HEK293 (cell line): Measurements from ENCODE around the gene PEG3.

Source experiments
- CTCF ChIA-PET: fragments of 350-600 bp; formaldehyde crosslinking; extraction: SDS; loops from one replicate; lab custom pipeline; 2021; ENCODE audit warnings: antibody characterized with exemption; lab: Yijun Ruan, JAX
- POLR2A ChIA-PET: fragments of 300-600 bp; formaldehyde crosslinking; extraction: SDS; loops from one replicate; lab custom pipeline; 2020; ENCODE audit warnings: antibody characterized with exemption, inconsistent platforms; lab: Yijun Ruan, JAX
- H3K27ac ChIP-seq: fragments of 200-500 bp; sonication (Bioruptor generic); 2 replicates; pipeline ENCODE4 v1.5.1; 2014; ENCODE audit warnings: low read depth, low read length, control low read depth, inconsistent platforms; ENCODE audit errors: extremely low read depth
- H3K36me3 ChIP-seq, 2 experiments: fragments of 200-500 bp in 1 of 2; sonication (Bioruptor generic) in 1 of 2; 1 replicate in 1 of 2; 2 replicates in 1 of 2; pipeline ENCODE4 v1.5.1; 2014 to 2017; ENCODE audit warnings: inconsistent platforms in 2 of 2, low read length in 2 of 2; ENCODE audit not compliant: control insufficient read depth in 2 of 2, insufficient read depth in 1 of 2
- H3K4me1 ChIP-seq: fragments of 200-500 bp; sonication (Bioruptor generic); 2 replicates; pipeline ENCODE4 v1.5.1; 2014; ENCODE audit warnings: mild to moderate bottlenecking, low read length, inconsistent platforms; ENCODE audit not compliant: control insufficient read depth, insufficient read depth
- H3K4me3 ChIP-seq: 2 replicates; pipeline ENCODE4 v1.5.1; 2011; ENCODE audit warnings: low read depth, mild to moderate bottlenecking, control low read depth, low read length, moderate library complexity
- H3K9me3 ChIP-seq: fragments of 200-500 bp; sonication (Bioruptor generic); 2 replicates; pipeline ENCODE4 v1.5.1; 2014; ENCODE audit warnings: low read depth, low read length, inconsistent platforms; ENCODE audit not compliant: control insufficient read depth, insufficient read depth
- EGR2 ChIP-seq: fragments of 450-650 bp; formaldehyde crosslinking; IDR thresholded peaks from 2 replicates; pipeline ENCODE4 v1.5.1; 2016; ENCODE audit warnings: low read depth, missing biosample characterization, missing genetic modification characterization
- HOXC10 ChIP-seq: sonication (generic); formaldehyde crosslinking; IDR thresholded peaks from 2 replicates; pipeline ENCODE4 v1.8.1; 2023; ENCODE audit warnings: mild to moderate bottlenecking, missing genetic modification reagents
- IKZF3 ChIP-seq: fragments of 450-650 bp; IDR thresholded peaks from 2 replicates; pipeline ENCODE4 v1.5.0; 2018; ENCODE audit warnings: missing biosample characterization, mild to moderate bottlenecking, missing genetic modification characterization, moderate library complexity
- KLF16 ChIP-seq: fragments of 450-650 bp; formaldehyde crosslinking; IDR thresholded peaks from 2 replicates; pipeline ENCODE4 v1.5.1; 2017; ENCODE audit warnings: missing biosample characterization, missing genetic modification characterization
- KLF7 ChIP-seq: fragments of 450-650 bp; formaldehyde crosslinking; IDR thresholded peaks from 2 replicates; pipeline ENCODE4 v1.5.1; 2016; ENCODE audit warnings: missing biosample characterization, missing genetic modification characterization, borderline replicate concordance
- OVOL3 ChIP-seq: fragments of 450-650 bp; formaldehyde crosslinking; IDR thresholded peaks from 2 replicates; pipeline ENCODE4 v1.5.1; 2016; ENCODE audit warnings: missing biosample characterization, missing genetic modification characterization
- RBAK ChIP-seq: fragments of 450-650 bp; formaldehyde crosslinking; IDR thresholded peaks from 2 replicates; pipeline ENCODE4 v1.5.1; 2016; ENCODE audit warnings: missing biosample characterization, missing genetic modification characterization
- REPIN1 ChIP-seq: fragments of 450-650 bp; formaldehyde crosslinking; IDR thresholded peaks from 2 replicates; pipeline ENCODE4 v1.5.1; 2017; ENCODE audit warnings: missing biosample characterization, missing genetic modification characterization, low read depth
- ZBTB7A ChIP-seq: fragments of 450-650 bp; formaldehyde crosslinking; IDR thresholded peaks from 2 replicates; pipeline ENCODE4 v1.5.1; 2016; ENCODE audit warnings: low read depth, missing biosample characterization, missing genetic modification characterization
- ZNF140 ChIP-seq: fragments of 450-650 bp; formaldehyde crosslinking; IDR thresholded peaks from 2 replicates; pipeline ENCODE4 v1.5.1; 2016; ENCODE audit warnings: missing biosample characterization, missing genetic modification characterization
- ZNF16 ChIP-seq: fragments of 450-650 bp; formaldehyde crosslinking; IDR thresholded peaks from 2 replicates; pipeline ENCODE4 v1.5.1; 2016; ENCODE audit warnings: low read depth, missing biosample characterization, missing genetic modification characterization
- ZNF169 ChIP-seq: fragments of 450-650 bp; formaldehyde crosslinking; IDR thresholded peaks from 2 replicates; pipeline ENCODE4 v1.5.1; 2016; ENCODE audit warnings: missing biosample characterization, missing genetic modification characterization
- ZNF214 ChIP-seq: fragments of 450-650 bp; formaldehyde crosslinking; IDR thresholded peaks from 2 replicates; pipeline ENCODE4 v1.5.1; 2017; ENCODE audit warnings: missing biosample characterization, mild to moderate bottlenecking, missing genetic modification characterization, borderline replicate concordance
- ZNF248 ChIP-seq: fragments of 450-650 bp; formaldehyde crosslinking; IDR thresholded peaks from 2 replicates; pipeline ENCODE4 v1.5.1; 2017; ENCODE audit warnings: missing biosample characterization, missing genetic modification characterization
- ZNF266 ChIP-seq: fragments of 450-650 bp; formaldehyde crosslinking; IDR thresholded peaks from 2 replicates; pipeline ENCODE4 v1.5.1; 2016; ENCODE audit warnings: missing biosample characterization, missing genetic modification characterization, low read depth
- ZNF274 ChIP-seq, 2 experiments: fragments of 200-500 bp in 1 of 2; fragments of 450-650 bp in 1 of 2; sonication (Bioruptor generic) in 1 of 2; formaldehyde crosslinking in 1 of 2; IDR thresholded peaks; 2 replicates each; pipeline versions ENCODE4 v1.5.1 to v1.6.1; 2014 to 2016; ENCODE audit warnings: borderline replicate concordance in 1 of 2, inconsistent platforms in 1 of 2, low read length in 1 of 2, missing biosample characterization in 1 of 2, missing genetic modification characterization in 1 of 2
- ZNF324 ChIP-seq: fragments of 450-650 bp; formaldehyde crosslinking; IDR thresholded peaks from 2 replicates; pipeline ENCODE4 v1.5.1; 2016; ENCODE audit warnings: missing biosample characterization, missing genetic modification characterization
- ZNF404 ChIP-seq: fragments of 450-650 bp; formaldehyde crosslinking; IDR thresholded peaks from 2 replicates; pipeline ENCODE4 v1.5.1; 2017; ENCODE audit warnings: missing biosample characterization, missing genetic modification characterization
- ZNF423 ChIP-seq: fragments of 450-650 bp; formaldehyde crosslinking; IDR thresholded peaks from 2 replicates; pipeline ENCODE4 v1.5.1; 2016; ENCODE audit warnings: missing biosample characterization, missing genetic modification characterization
- ZNF555 ChIP-seq: fragments of 450-650 bp; formaldehyde crosslinking; conservative IDR thresholded peaks from 2 replicates; pipeline ENCODE4 v1.5.1; 2017; ENCODE audit warnings: missing biosample characterization, mild to moderate bottlenecking, missing genetic modification characterization, inconsistent platforms
- ZNF610 ChIP-seq: fragments of 450-650 bp; formaldehyde crosslinking; IDR thresholded peaks from 2 replicates; pipeline ENCODE4 v1.5.1; 2016; ENCODE audit warnings: missing biosample characterization, missing genetic modification characterization, borderline replicate concordance
- ZNF791 ChIP-seq: fragments of 450-650 bp; formaldehyde crosslinking; IDR thresholded peaks from 2 replicates; pipeline ENCODE4 v1.5.1; 2016; ENCODE audit warnings: missing biosample characterization, missing genetic modification characterization
- ZNF837 ChIP-seq: fragments of 450-650 bp; formaldehyde crosslinking; IDR thresholded peaks from 2 replicates; pipeline ENCODE4 v1.5.1; 2016; ENCODE audit warnings: missing biosample characterization, missing genetic modification characterization
- TF ChIP-seq, protein P1 (sequence below): fragments of 450-650 bp; formaldehyde crosslinking; IDR thresholded peaks from 2 replicates; pipeline ENCODE4 v1.5.1; 2016; ENCODE audit warnings: missing biosample characterization, missing genetic modification characterization
- TF ChIP-seq, protein P2 (sequence below): fragments of 450-650 bp; IDR thresholded peaks from 2 replicates; pipeline ENCODE4 v1.5.1; 2018; ENCODE audit warnings: missing biosample characterization, mild to moderate bottlenecking, missing genetic modification characterization
- TF ChIP-seq, protein P3 (sequence below): fragments of 450-650 bp; formaldehyde crosslinking; IDR thresholded peaks from 2 replicates; pipeline ENCODE4 v1.5.1; 2017; ENCODE audit warnings: missing biosample characterization, missing genetic modification characterization
- TF ChIP-seq, protein P4 (sequence below): fragments of 450-650 bp; formaldehyde crosslinking; IDR thresholded peaks from 2 replicates; pipeline ENCODE4 v1.5.1; 2017; ENCODE audit warnings: missing biosample characterization, missing genetic modification characterization

Gene PEG3

DNA sequence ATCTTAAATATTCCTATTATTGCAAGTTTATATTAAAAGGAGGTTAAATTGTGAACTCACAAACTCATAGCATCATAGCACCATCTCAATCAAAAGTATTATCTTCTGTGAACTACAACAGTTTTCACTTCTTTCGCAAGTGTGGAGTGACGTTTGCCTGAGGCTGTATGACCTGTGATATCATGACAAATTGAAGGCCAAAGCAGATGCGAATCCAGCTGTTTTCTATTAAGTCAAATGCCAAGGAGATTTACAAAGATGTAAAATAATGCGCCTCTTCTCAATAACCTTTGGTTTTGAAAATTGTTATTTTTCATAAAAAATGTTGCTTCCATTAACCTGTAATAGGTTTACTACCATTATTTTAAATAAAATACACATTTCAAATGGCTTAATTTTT is 7.6 kb upstream of the PEG3 start:
- Histone ChIP-seq H3K36me3 (no peaks in the 10 kb centered on the region), H3K27ac (no peak overlapping the region), H3K4me3 (no peak overlapping the region), H3K9me3 (peaks cover 2% of the 10 kb centered on the region; the same call in 1 of the 2 replicates), H3K4me1 (no peaks in the 10 kb centered on the region)
- POLR2A ChIA-PET, result no interaction called here
- CTCF ChIA-PET, result interaction anchor here (0.5 to 0.8 kb wide), 3 partner anchors 254 to 905 kb away, joined by 3 to 4 read pairs (median 3); no protein-coding TSS in a partner anchor
- TF ChIP-seq ZNF266 (tag by site-specific recombination), result no peak
- no peak for TF ChIP-seq ZNF214 (tag by site-specific recombination)
- no peak for TF ChIP-seq RBAK (tag by site-specific recombination)
- no peak for TF ChIP-seq KLF16 (tag by site-specific recombination)
- no peak for TF ChIP-seq EGR2
- no peak for TF ChIP-seq HOXC10 (CRISPR knock-in tag)
- TF ChIP-seq ZNF274 (IDR thresholded peaks at IDR 0.05; ENCODE audit: low read length), result no peak
- no peak for TF ChIP-seq ZNF274 (tag by site-specific recombination; IDR thresholded peaks at IDR 0.05; ENCODE audit: borderline replicate concordance)
- no peak for TF ChIP-seq ZNF169 (tag by site-specific recombination)

DNA sequence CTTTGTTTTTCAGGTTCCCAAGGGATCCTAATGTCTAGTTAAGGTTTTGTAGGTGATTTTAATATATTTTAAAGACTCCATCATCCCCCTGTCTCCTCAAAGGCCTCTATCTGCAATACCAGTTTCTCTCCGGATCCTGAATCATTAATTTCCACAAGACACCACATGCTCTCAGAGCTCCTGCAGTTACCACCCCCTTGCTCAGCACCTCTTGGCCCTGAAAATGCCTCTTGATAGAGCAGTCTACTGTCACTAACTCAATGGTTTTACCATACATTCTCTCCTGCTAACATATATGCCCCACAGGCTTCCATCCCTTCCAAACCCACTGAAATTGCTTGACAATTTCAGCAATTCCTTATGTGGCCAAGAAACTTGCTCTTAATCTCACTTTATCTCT is 1.9 kb upstream of the PEG3 start:
- POLR2A ChIA-PET, result no interaction called here
- Histone ChIP-seq H3K36me3 (no peaks in the 10 kb centered on the region), H3K9me3 (no peaks in the 10 kb centered on the region), H3K4me1 (no peaks in the 10 kb centered on the region), H3K27ac (no peak overlapping the region), H3K4me3 (no peak overlapping the region)
- CTCF ChIA-PET, result interaction anchor here (0.7 kb wide), 1 partner anchor 18 kb away, joined by 3 read pairs; no protein-coding TSS in a partner anchor
- no peak for TF ChIP-seq ZNF610 (tag by site-specific recombination)
- TF ChIP-seq, protein P1, sequence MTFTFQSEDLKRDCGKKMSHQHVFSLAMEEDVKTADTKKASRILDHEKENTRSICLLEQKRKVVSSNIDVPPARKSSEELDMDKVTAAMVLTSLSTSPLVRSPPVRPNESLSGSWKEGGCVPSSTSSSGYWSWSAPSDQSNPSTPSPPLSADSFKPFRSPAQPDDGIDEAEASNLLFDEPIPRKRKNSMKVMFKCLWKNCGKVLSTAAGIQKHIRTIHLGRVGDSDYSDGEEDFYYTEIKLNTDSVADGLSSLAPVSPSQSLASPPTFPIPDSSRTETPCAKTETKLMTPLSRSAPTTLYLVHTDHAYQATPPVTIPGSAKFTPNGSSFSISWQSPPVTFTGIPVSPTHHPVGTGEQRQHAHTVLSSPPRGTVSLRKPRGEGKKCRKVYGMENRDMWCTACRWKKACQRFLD, result no peak
- TF ChIP-seq ZNF324 (tag by site-specific recombination), result no peak
- no peak for TF ChIP-seq OVOL3 (tag by site-specific recombination)
- TF ChIP-seq ZNF555 (tag by site-specific recombination), result no peak
- no peak for TF ChIP-seq KLF7 (tag by site-specific recombination)
- TF ChIP-seq ZNF248 (tag by site-specific recombination), result no peak
- no peak for TF ChIP-seq ZNF16 (tag by site-specific recombination)
- no peak for TF ChIP-seq ZNF404 (tag by site-specific recombination)
- TF ChIP-seq ZNF837 (tag by site-specific recombination), result no peak
- no peak for TF ChIP-seq REPIN1 (tag by site-specific recombination)
- no peak for TF ChIP-seq ZNF791 (tag by site-specific recombination)
- TF ChIP-seq, protein P2, sequence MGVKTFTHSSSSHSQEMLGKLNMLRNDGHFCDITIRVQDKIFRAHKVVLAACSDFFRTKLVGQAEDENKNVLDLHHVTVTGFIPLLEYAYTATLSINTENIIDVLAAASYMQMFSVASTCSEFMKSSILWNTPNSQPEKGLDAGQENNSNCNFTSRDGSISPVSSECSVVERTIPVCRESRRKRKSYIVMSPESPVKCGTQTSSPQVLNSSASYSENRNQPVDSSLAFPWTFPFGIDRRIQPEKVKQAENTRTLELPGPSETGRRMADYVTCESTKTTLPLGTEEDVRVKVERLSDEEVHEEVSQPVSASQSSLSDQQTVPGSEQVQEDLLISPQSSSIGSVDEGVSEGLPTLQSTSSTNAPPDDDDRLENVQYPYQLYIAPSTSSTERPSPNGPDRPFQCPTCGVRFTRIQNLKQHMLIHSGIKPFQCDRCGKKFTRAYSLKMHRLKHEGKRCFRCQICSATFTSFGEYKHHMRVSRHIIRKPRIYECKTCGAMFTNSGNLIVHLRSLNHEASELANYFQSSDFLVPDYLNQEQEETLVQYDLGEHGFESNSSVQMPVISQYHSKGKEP, result no peak
- TF ChIP-seq, protein P3, sequence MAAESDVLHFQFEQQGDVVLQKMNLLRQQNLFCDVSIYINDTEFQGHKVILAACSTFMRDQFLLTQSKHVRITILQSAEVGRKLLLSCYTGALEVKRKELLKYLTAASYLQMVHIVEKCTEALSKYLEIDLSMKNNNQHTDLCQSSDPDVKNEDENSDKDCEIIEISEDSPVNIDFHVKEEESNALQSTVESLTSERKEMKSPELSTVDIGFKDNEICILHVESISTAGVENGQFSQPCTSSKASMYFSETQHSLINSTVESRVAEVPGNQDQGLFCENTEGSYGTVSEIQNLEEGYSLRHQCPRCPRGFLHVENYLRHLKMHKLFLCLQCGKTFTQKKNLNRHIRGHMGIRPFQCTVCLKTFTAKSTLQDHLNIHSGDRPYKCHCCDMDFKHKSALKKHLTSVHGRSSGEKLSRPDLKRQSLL, result no peak
- no peak for TF ChIP-seq ZBTB7A (tag by site-specific recombination)
- TF ChIP-seq ZNF140, result no peak
- TF ChIP-seq, protein P4, sequence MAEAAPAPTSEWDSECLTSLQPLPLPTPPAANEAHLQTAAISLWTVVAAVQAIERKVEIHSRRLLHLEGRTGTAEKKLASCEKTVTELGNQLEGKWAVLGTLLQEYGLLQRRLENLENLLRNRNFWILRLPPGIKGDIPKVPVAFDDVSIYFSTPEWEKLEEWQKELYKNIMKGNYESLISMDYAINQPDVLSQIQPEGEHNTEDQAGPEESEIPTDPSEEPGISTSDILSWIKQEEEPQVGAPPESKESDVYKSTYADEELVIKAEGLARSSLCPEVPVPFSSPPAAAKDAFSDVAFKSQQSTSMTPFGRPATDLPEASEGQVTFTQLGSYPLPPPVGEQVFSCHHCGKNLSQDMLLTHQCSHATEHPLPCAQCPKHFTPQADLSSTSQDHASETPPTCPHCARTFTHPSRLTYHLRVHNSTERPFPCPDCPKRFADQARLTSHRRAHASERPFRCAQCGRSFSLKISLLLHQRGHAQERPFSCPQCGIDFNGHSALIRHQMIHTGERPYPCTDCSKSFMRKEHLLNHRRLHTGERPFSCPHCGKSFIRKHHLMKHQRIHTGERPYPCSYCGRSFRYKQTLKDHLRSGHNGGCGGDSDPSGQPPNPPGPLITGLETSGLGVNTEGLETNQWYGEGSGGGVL (tag by site-specific recombination), result no peak
- no peak for TF ChIP-seq ZNF423
- TF ChIP-seq IKZF3 (tag by site-specific recombination), result no peak
